Neuronal stem cell (in vitro differentiated cells): ENCODE measurements around the gene TRIM27.

Experiments
- DNase-seq: peaks from one replicate; pipeline ENCODE4 v3.0.0-alpha.2; 2013; ENCODE audit warnings: low spot score
- H2AFZ ChIP-seq: one replicate; pipeline ENCODE4 v1.6.1; 2013; ENCODE audit warnings: mild to moderate bottlenecking, low read length, inconsistent platforms
- H2AK5ac ChIP-seq: 2 replicates; pipeline ENCODE4 v1.6.1; 2013; ENCODE audit warnings: low read depth, mild to moderate bottlenecking, inconsistent platforms, low read length, moderate library complexity, mixed read lengths
- H2BK120ac ChIP-seq: 2 replicates; pipeline ENCODE4 v1.6.1; 2013; ENCODE audit warnings: low read depth, mild to moderate bottlenecking, inconsistent platforms, low read length, moderate library complexity, mixed read lengths
- H2BK12ac ChIP-seq: one replicate; pipeline ENCODE4 v1.6.1; 2013; ENCODE audit warnings: low read length, inconsistent platforms
- H2BK15ac ChIP-seq: 2 replicates; pipeline ENCODE4 v1.6.1; 2013; ENCODE audit warnings: mild to moderate bottlenecking, low read length, inconsistent platforms, mixed read lengths
- H2BK5ac ChIP-seq: one replicate; pipeline ENCODE4 v1.6.1; 2013; ENCODE audit warnings: inconsistent platforms, mild to moderate bottlenecking, low read length, moderate library complexity
- H3K14ac ChIP-seq: one replicate; pipeline ENCODE4 v1.6.1; 2013; ENCODE audit warnings: low read length, inconsistent platforms
- H3K18ac ChIP-seq: 2 replicates; pipeline ENCODE4 v1.6.1; 2013; ENCODE audit warnings: low read length, inconsistent platforms
- H3K23ac ChIP-seq: 2 replicates; pipeline ENCODE4 v1.6.1; 2013; ENCODE audit warnings: low read depth, mild to moderate bottlenecking, mixed read lengths, low read length, inconsistent platforms; ENCODE audit not compliant: poor library complexity
- H3K27ac ChIP-seq: replicated peaks from 3 replicates; pipeline ENCODE4 v1.5.1; 2013; ENCODE audit warnings: low read length, inconsistent platforms
- H3K27me3 ChIP-seq, 3 experiments: 2 replicates each; pipeline ENCODE4 v1.6.1; 2013; ENCODE audit warnings: low read length in 3 of 3, mild to moderate bottlenecking in 2 of 3, inconsistent platforms in 1 of 3, low read depth in 1 of 3, mixed read lengths in 1 of 3, moderate library complexity in 1 of 3; ENCODE audit not compliant: control insufficient read depth in 3 of 3, insufficient read depth in 3 of 3
- H3K36me3 ChIP-seq, 2 donors: replicated peaks in 1 of 2; 2 replicates each; pipeline ENCODE4 v1.6.1; 2013; ENCODE audit warnings: low read length in 2 of 2; ENCODE audit not compliant: control insufficient read depth in 2 of 2, insufficient read depth in 2 of 2
- H3K4ac ChIP-seq: 2 replicates; pipeline ENCODE4 v1.6.1; 2013; ENCODE audit warnings: inconsistent platforms, mild to moderate bottlenecking, low read length, moderate library complexity
- H3K4me1 ChIP-seq, 2 donors: 1 replicate in 1 of 2; 2 replicates in 1 of 2; pipeline ENCODE4 v1.6.1; 2013; ENCODE audit warnings: low read length in 2 of 2, low read depth in 1 of 2; ENCODE audit not compliant: control insufficient read depth in 2 of 2, insufficient read depth in 1 of 2
- H3K4me2 ChIP-seq: one replicate; pipeline ENCODE4 v1.6.1; 2013; ENCODE audit warnings: mild to moderate bottlenecking, low read length, inconsistent platforms; ENCODE audit not compliant: insufficient read depth, poor library complexity, severe bottlenecking
- H3K4me3 ChIP-seq, 2 donors: 2 replicates each; pipeline ENCODE4 v1.5.1; 2013; ENCODE audit warnings: low read length in 2 of 2, mild to moderate bottlenecking in 2 of 2, inconsistent platforms in 1 of 2, moderate library complexity in 1 of 2
- H3K79me1 ChIP-seq: one replicate; pipeline ENCODE4 v1.6.1; 2013; ENCODE audit warnings: low read depth, mild to moderate bottlenecking, inconsistent platforms, low read length, moderate library complexity
- H3K9ac ChIP-seq: one replicate; pipeline ENCODE4 v1.6.1; 2013; ENCODE audit warnings: mild to moderate bottlenecking, low read depth, low read length, inconsistent platforms; ENCODE audit not compliant: poor library complexity
- H3K9me3 ChIP-seq, 2 donors: replicated peaks in 1 of 2; 2 replicates each; pipeline versions ENCODE3 to v1.6.1; 2013; ENCODE audit warnings: low read length in 2 of 2, mild to moderate bottlenecking in 2 of 2, inconsistent platforms in 1 of 2, low read depth in 1 of 2, mixed read lengths in 1 of 2, moderate library complexity in 1 of 2; ENCODE audit not compliant: control insufficient read depth in 2 of 2, insufficient read depth in 1 of 2
- H4K8ac ChIP-seq: one replicate; pipeline ENCODE4 v1.6.1; 2013; ENCODE audit warnings: low read depth, mild to moderate bottlenecking, inconsistent platforms, low read length, moderate library complexity
- H4K91ac ChIP-seq: one replicate; pipeline ENCODE4 v1.6.1; 2013; ENCODE audit warnings: low read length, low read depth, mild to moderate bottlenecking, inconsistent platforms; ENCODE audit not compliant: poor library complexity
- WGBS, 2 donors: extraction: QIAGEN DNeasy Blood & Tissue Kit; methylation state at CpG; one replicate each; pipeline ENCODE4 v1.1.7; 2013; ENCODE audit warnings: missing lambda C conversion rate in 2 of 2, mixed read lengths in 1 of 2; ENCODE audit not compliant: insufficient read length in 2 of 2, insufficient replicate concordance in 1 of 2; ENCODE audit errors: extremely low coverage in 2 of 2; 5-methylcytosine and 5-hydroxymethylcytosine counted together

TRIM27 gene

DNA sequence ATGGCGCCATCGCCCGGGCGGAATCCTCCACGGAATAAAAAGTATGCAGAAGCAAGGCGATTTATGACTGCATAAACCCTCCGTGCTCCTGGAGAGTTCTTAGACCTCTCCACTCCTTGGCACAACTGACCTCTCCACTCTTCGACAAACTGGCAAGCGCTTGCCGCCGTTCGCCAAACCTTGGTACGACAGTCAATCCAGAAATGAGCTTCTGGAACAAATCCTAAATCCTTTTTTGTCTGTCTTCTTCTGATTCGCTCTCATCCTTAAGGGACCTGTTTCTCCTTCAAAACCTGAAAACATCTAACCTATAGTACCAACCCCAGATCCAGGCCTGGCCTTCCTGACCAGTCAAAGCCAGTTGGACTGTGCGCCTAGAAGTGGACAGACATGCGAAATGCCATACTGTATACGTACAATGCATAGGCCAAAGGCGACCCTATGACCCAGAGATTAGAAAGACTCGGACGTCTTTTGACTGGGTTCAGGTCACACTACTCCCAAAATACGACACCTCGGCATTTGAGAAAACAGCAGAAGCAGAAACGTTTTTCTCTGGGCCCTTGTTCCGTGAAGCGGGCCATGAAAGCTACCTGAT is 59.4 kb downstream of the TRIM27 start:
- no peak overlapping the region for H2BK12ac ChIP-seq
- H2BK5ac ChIP-seq: no peak overlapping the region
- no peak overlapping the region for H3K27ac ChIP-seq
- H3K27me3 ChIP-seq: no peaks in the 10 kb centered on the region
- no peak overlapping the region for H3K4ac ChIP-seq
- no peak overlapping the region for H3K18ac ChIP-seq
- no peak overlapping the region for H3K14ac ChIP-seq
- no peak overlapping the region for H3K23ac ChIP-seq
- H3K4me3 ChIP-seq: peak overlapping the region; percentile 58 to 89
- peaks cover 3 to 12% of the 10 kb centered on the region in 2 donors for H3K9me3 ChIP-seq
- H2BK120ac ChIP-seq: no peak overlapping the region
- H3K4me2 ChIP-seq: peak overlapping the region; percentile 59
- no peaks in the 10 kb centered on the region for H3K4me1 ChIP-seq
- no peaks in the 10 kb centered on the region for H3K36me3 ChIP-seq
- WGBS, 2 donors: no CpG with 5 or more reads among the region's 25 CpGs
- H4K8ac ChIP-seq: no peak overlapping the region
- no peak overlapping the region for H2BK15ac ChIP-seq
- peak overlapping the region; percentile 56 for H2AK5ac ChIP-seq
- H3K79me1 ChIP-seq: no peaks in the 10 kb centered on the region
- peak overlapping the region; percentile 93 for H2AFZ ChIP-seq
- DNase-seq: no peak
- no peak overlapping the region for H4K91ac ChIP-seq
- no peak overlapping the region for H3K9ac ChIP-seq

GRCh38 chr6:28863604-28864325 is 60.0 kb downstream of the TRIM27 start:
- Histone ChIP-seq H3K4me2 (peak overlapping the region; percentile 59), H2BK5ac (no peak overlapping the region), H2BK15ac (peak overlapping the region; percentile 24), H4K8ac (no peak overlapping the region), H3K14ac (no peak overlapping the region), H3K4ac (no peak overlapping the region), H3K27ac (peak overlapping the region; percentile 50), H2BK12ac (no peak overlapping the region), H3K4me1 (no peaks in the 10 kb centered on the region), H3K9me3 (peaks cover 3 to 12% of the 10 kb centered on the region in 2 donors), H2BK120ac (no peak overlapping the region), H2AFZ (peak overlapping the region; percentile 93), H2AK5ac (no peak overlapping the region), H3K23ac (no peak overlapping the region), H3K9ac (peak overlapping the region; percentile 85), H3K36me3 (no peaks in the 10 kb centered on the region), H4K91ac (no peak overlapping the region), H3K18ac (peak overlapping the region; percentile 73), H3K27me3 (no peaks in the 10 kb centered on the region), H3K79me1 (no peaks in the 10 kb centered on the region), H3K4me3 (peak overlapping the region; percentile 58 to 89)
- DNase-seq: peak; percentile 87
- WGBS, 2 donors: no CpG with 5 or more reads among the region's 47 CpGs

- no peak overlapping the region for H3K4me2 ChIP-seq
- H3K36me3 ChIP-seq: no peaks in the 10 kb centered on the region
- H3K4ac ChIP-seq: no peak overlapping the region
- no peak overlapping the region for H2BK120ac ChIP-seq
- H2BK15ac ChIP-seq: no peak overlapping the region
- no peak overlapping the region for H2BK5ac ChIP-seq
- H3K14ac ChIP-seq: no peak overlapping the region
- H3K9me3 ChIP-seq: peaks cover 3 to 12% of the 10 kb centered on the region in 2 donors
- H3K18ac ChIP-seq: no peak overlapping the region
- no peak overlapping the region for H2AFZ ChIP-seq
- no peaks in the 10 kb centered on the region for H3K27me3 ChIP-seq
- no peaks in the 10 kb centered on the region for H3K4me1 ChIP-seq
- H2AK5ac ChIP-seq: no peak overlapping the region
- no peak overlapping the region for H3K27ac ChIP-seq
- no peak overlapping the region for H2BK12ac ChIP-seq
- H3K79me1 ChIP-seq: no peaks in the 10 kb centered on the region
- no peak overlapping the region for H3K4me3 ChIP-seq
- no peak overlapping the region for H3K9ac ChIP-seq
- DNase-seq: no peak
- no CpG with 5 or more reads among the region's 10 CpGs for whole genome bisulfite sequencing, 2 donors
- H4K91ac ChIP-seq: no peak overlapping the region
- H4K8ac ChIP-seq: no peak overlapping the region
- H3K23ac ChIP-seq: no peak overlapping the region
These were observed 61.7 kb downstream of the TRIM27 start for GRCh38 chr6:28862077-28862476.

GRCh38 chr6:28861339-28861738 is 62.4 kb downstream of the TRIM27 start:
- no peak overlapping the region for H3K4me2 ChIP-seq
- H3K4me1 ChIP-seq: no peaks in the 10 kb centered on the region
- H3K23ac ChIP-seq: no peak overlapping the region
- H2BK15ac ChIP-seq: no peak overlapping the region
- H2AK5ac ChIP-seq: no peak overlapping the region
- H3K36me3 ChIP-seq: no peaks in the 10 kb centered on the region
- H3K9ac ChIP-seq: no peak overlapping the region
- no peak overlapping the region for H3K4ac ChIP-seq
- H3K79me1 ChIP-seq: no peaks in the 10 kb centered on the region
- DNase-seq: no peak
- H3K9me3 ChIP-seq: peaks cover 3 to 12% of the 10 kb centered on the region in 2 donors
- H2BK12ac ChIP-seq: no peak overlapping the region
- no peak overlapping the region for H4K8ac ChIP-seq
- no CpG with 5 or more reads among the region's 22 CpGs for WGBS, 2 donors
- H2BK120ac ChIP-seq: no peak overlapping the region
- H3K18ac ChIP-seq: no peak overlapping the region
- H4K91ac ChIP-seq: no peak overlapping the region
- H3K14ac ChIP-seq: no peak overlapping the region
- H3K4me3 ChIP-seq: no peak overlapping the region
- H2BK5ac ChIP-seq: no peak overlapping the region
- no peaks in the 10 kb centered on the region for H3K27me3 ChIP-seq
- H3K27ac ChIP-seq: no peak overlapping the region
- no peak overlapping the region for H2AFZ ChIP-seq
